Type B pancreatic cell (in vitro differentiated cells): ENCODE measurements around the gene PON1. TPM values are rescaled to one million over a fixed set of nuclear protein-coding genes. Genes with fewer than 3 reads are reported as not detected.

Experiments
- DNase-seq: peaks from one replicate; pipeline ENCODE4 v3.0.0; 2021; ENCODE audit warnings: mixed read lengths; ENCODE audit not compliant: unreplicated experiment; ENCODE audit errors: extremely low spot score
- H3K27ac Mint-ChIP-seq: 2 replicates; pipeline ENCODE4 v1.8.0; 2021; ENCODE audit warnings: mild to moderate bottlenecking, mixed read lengths
- H3K27me3 Mint-ChIP-seq: 2 replicates; pipeline ENCODE4 v1.8.0; 2021; ENCODE audit warnings: mixed read lengths
- H3K36me3 Mint-ChIP-seq: 2 replicates; pipeline ENCODE4 v1.8.0; 2021; ENCODE audit warnings: mixed read lengths
- H3K4me1 Mint-ChIP-seq: one replicate; pipeline ENCODE4 v1.8.0; 2021; ENCODE audit warnings: mixed read lengths; ENCODE audit not compliant: unreplicated experiment
- H3K4me3 Mint-ChIP-seq: 2 replicates; pipeline ENCODE4 v1.8.0; 2021; ENCODE audit warnings: mild to moderate bottlenecking, mixed read lengths
- H3K9me3 Mint-ChIP-seq: 2 replicates; pipeline ENCODE4 v1.8.0; 2021; ENCODE audit warnings: mixed read lengths
- total RNA-seq: library from RNA; stranded (reverse); gene quantifications from 2 replicates; pipeline ENCODE4 v1.2.1, GENCODE V29; 2021; ENCODE audit warnings: low replicate concordance
- TF ChIP-seq, protein P1 (sequence below): fragments of 200-600 bp; sonication (generic); conservative IDR thresholded peaks from 2 replicates; pipeline ENCODE4 v1.5.0; 2021; ENCODE audit warnings: antibody characterized with exemption, mild to moderate bottlenecking

Gene PON1
- total RNA-seq, 1 donor from 2014 or later = 0.99 TPM

DNA sequence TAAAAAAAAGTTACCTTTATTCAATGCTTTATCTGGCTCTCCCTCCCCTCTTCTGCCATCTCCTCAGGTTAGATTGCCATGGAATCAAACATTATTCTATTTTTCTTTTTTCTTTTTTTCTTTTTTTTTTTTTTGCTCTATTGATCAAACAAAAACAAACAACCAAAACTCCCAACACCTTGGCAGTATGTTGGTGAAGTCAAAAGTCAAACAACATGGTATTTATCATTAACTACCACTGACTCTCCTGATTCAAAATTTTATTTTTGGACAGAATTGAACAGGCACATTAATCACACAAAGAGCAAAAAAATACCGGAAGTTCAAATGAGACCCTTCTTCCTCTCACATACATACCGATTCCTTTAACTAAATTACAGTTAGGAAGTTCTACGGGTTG, 6.4 kb downstream of the PON1 start:
- Mint-ChIP-seq H3K27me3 (no peaks in the 10 kb centered on the region), H3K4me1 (no peaks in the 10 kb centered on the region), H3K36me3 (no peaks in the 10 kb centered on the region), H3K9me3 (peaks cover 6% of the 10 kb centered on the region), H3K27ac (no peak overlapping the region), H3K4me3 (no peak overlapping the region)
- TF ChIP-seq, protein P1, sequence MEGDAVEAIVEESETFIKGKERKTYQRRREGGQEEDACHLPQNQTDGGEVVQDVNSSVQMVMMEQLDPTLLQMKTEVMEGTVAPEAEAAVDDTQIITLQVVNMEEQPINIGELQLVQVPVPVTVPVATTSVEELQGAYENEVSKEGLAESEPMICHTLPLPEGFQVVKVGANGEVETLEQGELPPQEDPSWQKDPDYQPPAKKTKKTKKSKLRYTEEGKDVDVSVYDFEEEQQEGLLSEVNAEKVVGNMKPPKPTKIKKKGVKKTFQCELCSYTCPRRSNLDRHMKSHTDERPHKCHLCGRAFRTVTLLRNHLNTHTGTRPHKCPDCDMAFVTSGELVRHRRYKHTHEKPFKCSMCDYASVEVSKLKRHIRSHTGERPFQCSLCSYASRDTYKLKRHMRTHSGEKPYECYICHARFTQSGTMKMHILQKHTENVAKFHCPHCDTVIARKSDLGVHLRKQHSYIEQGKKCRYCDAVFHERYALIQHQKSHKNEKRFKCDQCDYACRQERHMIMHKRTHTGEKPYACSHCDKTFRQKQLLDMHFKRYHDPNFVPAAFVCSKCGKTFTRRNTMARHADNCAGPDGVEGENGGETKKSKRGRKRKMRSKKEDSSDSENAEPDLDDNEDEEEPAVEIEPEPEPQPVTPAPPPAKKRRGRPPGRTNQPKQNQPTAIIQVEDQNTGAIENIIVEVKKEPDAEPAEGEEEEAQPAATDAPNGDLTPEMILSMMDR = no peak
- no peak for DNase-seq

DNA sequence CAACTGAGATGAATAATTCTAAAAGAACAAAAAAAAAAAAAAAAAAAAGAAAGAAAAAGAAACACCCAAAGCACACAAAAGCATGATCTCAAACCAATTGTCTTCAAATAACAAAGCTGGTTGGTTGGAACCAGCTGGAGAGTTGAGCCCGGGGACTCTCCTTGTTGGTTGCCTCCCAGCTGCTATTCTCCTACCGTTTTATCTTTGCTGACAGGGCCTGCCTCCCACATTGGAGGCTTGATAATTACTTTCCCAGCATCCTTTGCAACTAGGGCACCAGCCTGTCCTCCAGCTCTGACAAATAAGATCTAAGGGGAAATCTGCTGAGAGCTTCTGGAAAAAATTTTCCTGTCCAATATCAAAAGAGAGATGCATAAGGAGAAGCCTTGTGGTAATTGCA, 6.8 kb downstream of the PON1 start:
- Mint-ChIP-seq H3K27me3 (no peaks in the 10 kb centered on the region), H3K4me3 (no peak overlapping the region), H3K4me1 (no peaks in the 10 kb centered on the region), H3K27ac (no peak overlapping the region), H3K36me3 (peaks cover under 1% of the 10 kb centered on the region), H3K9me3 (peaks cover 6% of the 10 kb centered on the region)
- TF ChIP-seq, protein P1 = no peak
- no peak for DNase-seq

DNA sequence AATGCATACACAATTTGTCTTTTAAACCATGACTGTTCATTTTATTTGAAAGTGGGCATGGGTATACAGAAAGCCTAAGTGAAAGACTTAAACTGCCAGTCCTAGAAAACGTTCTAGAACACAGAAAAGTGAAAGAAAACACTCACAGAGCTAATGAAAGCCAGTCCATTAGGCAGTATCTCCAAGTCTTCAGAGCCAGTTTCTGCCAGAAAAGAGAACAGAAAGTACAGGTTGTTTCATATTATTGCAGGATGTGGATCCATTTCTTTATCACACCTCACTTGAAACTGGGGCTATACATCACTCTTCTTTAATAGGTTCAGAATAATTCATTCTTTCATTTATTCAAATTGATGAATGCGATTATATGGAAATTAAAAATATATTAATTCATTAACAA, 7.7 kb downstream of the PON1 start:
- TF ChIP-seq, protein P1 = no peak
- H3K27ac Mint-ChIP-seq = no peak overlapping the region
- no peak overlapping the region for H3K4me3 Mint-ChIP-seq
- no peak for DNase-seq
- H3K27me3 Mint-ChIP-seq = no peaks in the 10 kb centered on the region
- no peaks in the 10 kb centered on the region for H3K4me1 Mint-ChIP-seq
- H3K36me3 Mint-ChIP-seq = peaks cover 4% of the 10 kb centered on the region
- H3K9me3 Mint-ChIP-seq = peaks cover 6% of the 10 kb centered on the region

DNA sequence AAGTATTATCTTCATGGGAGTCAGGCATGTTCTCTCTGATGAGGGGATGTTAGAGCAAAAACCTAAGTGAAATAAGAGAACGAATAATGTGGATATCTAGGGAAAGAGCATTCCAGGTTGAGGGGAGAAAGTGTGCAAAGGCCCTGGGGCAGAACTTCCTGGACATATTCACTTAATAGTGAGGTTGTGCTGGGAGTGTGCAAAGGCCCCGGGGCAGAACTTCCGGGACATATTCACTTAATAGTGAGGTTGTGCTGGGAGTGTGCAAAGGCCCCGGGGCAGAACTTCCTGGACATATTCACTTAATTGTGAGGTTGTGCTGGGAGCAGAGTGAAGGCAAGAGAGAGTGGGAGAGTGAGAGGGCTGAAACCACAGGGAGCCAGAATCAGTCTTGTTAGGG, 11.8 kb downstream of the PON1 start:
- Mint-ChIP-seq H3K36me3 (peaks cover 4% of the 10 kb centered on the region), H3K4me3 (no peak overlapping the region), H3K9me3 (peaks cover 6% of the 10 kb centered on the region), H3K4me1 (peaks cover 13% of the 10 kb centered on the region), H3K27me3 (no peaks in the 10 kb centered on the region), H3K27ac (no peak overlapping the region)
- TF ChIP-seq, protein P1 = no peak
- DNase-seq = no peak

DNA sequence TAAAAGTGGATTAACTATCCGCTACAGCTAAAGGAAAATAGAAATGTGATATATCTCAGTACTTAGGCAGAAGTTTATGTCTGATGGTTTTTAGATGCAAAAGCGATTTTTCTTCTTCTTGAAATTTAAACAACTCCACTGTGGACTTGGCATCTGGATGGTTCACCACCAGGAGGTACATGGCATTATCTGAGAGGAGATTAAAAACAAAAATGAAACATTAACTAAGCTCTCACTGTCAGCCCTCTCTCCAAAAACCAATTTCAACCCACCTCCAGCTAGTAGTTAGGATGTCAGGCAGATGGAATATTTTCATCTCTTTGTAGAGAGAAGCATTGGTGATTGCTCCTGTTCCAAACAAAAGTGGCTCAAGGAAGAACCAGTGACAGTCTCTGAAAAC, 12.9 kb downstream of the PON1 start:
- DNase-seq = no peak
- Mint-ChIP-seq H3K27me3 (no peaks in the 10 kb centered on the region), H3K9me3 (peaks cover 6% of the 10 kb centered on the region), H3K4me1 (peaks cover 14% of the 10 kb centered on the region), H3K36me3 (peaks cover 4% of the 10 kb centered on the region), H3K27ac (no peak overlapping the region), H3K4me3 (no peak overlapping the region)
- TF ChIP-seq, protein P1 = no peak

DNA sequence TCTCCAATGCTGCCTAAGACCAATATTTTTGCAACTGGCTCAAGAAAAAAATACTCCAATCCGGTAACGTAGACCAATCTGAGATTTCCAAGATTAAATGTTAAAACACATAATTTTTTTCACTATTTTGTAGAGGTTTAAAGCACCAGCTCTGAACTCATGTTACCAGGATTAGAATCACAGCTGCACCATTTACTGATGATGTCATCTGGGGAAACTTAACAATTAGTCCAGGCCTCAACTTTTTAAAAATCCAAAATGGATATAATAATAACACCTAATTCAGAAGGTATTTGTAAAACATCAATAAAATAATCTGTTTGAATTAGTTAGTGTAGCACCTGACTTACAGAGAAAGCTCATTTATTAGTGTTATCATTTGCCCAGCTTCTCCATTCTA, 14.4 kb downstream of the PON1 start:
- Mint-ChIP-seq H3K36me3 (peaks cover 4% of the 10 kb centered on the region), H3K4me3 (no peak overlapping the region), H3K9me3 (no peaks in the 10 kb centered on the region), H3K4me1 (peaks cover 14% of the 10 kb centered on the region), H3K27me3 (no peaks in the 10 kb centered on the region), H3K27ac (no peak overlapping the region)
- TF ChIP-seq, protein P1 = no peak
- DNase-seq = no peak
